Colonic mucosa (tissue), 4 donors: ENCODE data around the gene THY1. TPM values are rescaled to one million over a fixed set of nuclear protein-coding genes. Genes with fewer than 3 reads are reported as not detected.

Source experiments
- DNase-seq: peaks from one replicate; pipeline ENCODE4 v3.0.0-alpha.2; 2020
- H3K27ac ChIP-seq: fragments of 200-600 bp; one replicate; pipeline ENCODE4 v1.8.0; 2021
- H3K27me3 ChIP-seq: fragments of 200-600 bp; one replicate; pipeline ENCODE4 v1.8.0; 2021
- H3K36me3 ChIP-seq: fragments of 200-600 bp; one replicate; pipeline ENCODE4 v1.8.0; 2021
- H3K4me1 ChIP-seq: fragments of 200-600 bp; one replicate; pipeline ENCODE4 v1.8.0; 2021; ENCODE audit warnings: mild to moderate bottlenecking
- H3K4me3 ChIP-seq: fragments of 200-600 bp; one replicate; pipeline ENCODE4 v1.8.0; 2021
- H3K9ac ChIP-seq, 2 donors: one replicate each; pipeline ENCODE4 v1.7.0; 2013; ENCODE audit warnings: control low read depth in 2 of 2, low read depth in 2 of 2, low read length in 2 of 2
- H3K9me3 ChIP-seq: fragments of 200-600 bp; one replicate; pipeline ENCODE4 v1.8.0; 2021
- CTCF ChIP-seq: fragments of 200-600 bp; IDR thresholded peaks from one replicate; pipeline ENCODE4 v1.8.0; 2022; ENCODE audit warnings: antibody characterized with exemption, mild to moderate bottlenecking
- intact Hi-C: fragments of 100-400 bp; cut with DNase I; formaldehyde crosslinking; loops from one replicate; pipeline ENCODE4 v1.14.1; 2022
- total RNA-seq, 2 donors: library from RNA; stranded (reverse); fragmentation: NEBNext Ultra II Directional in 1 of 2; extraction: Animal tissue kit (Norgen Biotek cat#: 25700) in 1 of 2; gene quantifications; one replicate each; pipeline ENCODE4 v1.2.1, GENCODE V29; 2021
- donor health status: healthy.
- donor health status: DM: no; HTN: no; CAD: no.
- donor health status: DM: no; HTN: no; CAD: no.

THY1 gene
- total RNA-seq, 2 donors from 2014 or later: 6.6 to 6.9 TPM

GRCh38 chr11:119415966-119416365 lies 7.0 kb downstream of the THY1 start:
- H3K9me3 ChIP-seq: no peaks in the 10 kb centered on the region
- no peak for TF ChIP-seq CTCF
- intact Hi-C loops: no loop called here
- no peak overlapping the region for H3K27ac ChIP-seq
- H3K4me3 ChIP-seq: no peak overlapping the region
- no peak for DNase-seq
- H3K4me1 ChIP-seq: no peaks in the 10 kb centered on the region
- H3K27me3 ChIP-seq: no peaks in the 10 kb centered on the region
- H3K9ac ChIP-seq: no peak overlapping the region
- H3K36me3 ChIP-seq: no peaks in the 10 kb centered on the region

GRCh38 chr11:119415517-119415916 lies 7.5 kb downstream of the THY1 start:
- no peaks in the 10 kb centered on the region for H3K9me3 ChIP-seq
- no peak overlapping the region for H3K4me3 ChIP-seq
- no peaks in the 10 kb centered on the region for H3K36me3 ChIP-seq
- intact Hi-C loops: no loop called here
- no peaks in the 10 kb centered on the region for H3K27me3 ChIP-seq
- no peak for DNase-seq
- no peak for TF ChIP-seq CTCF
- H3K4me1 ChIP-seq: no peaks in the 10 kb centered on the region
- no peak overlapping the region for H3K9ac ChIP-seq
- H3K27ac ChIP-seq: no peak overlapping the region

- H3K27ac ChIP-seq: no peak overlapping the region
- no peak overlapping the region for H3K4me3 ChIP-seq
- no peak for DNase-seq
- intact Hi-C loops: no loop called here
- H3K4me1 ChIP-seq: no peaks in the 10 kb centered on the region
- no peak overlapping the region for H3K9ac ChIP-seq
- no peaks in the 10 kb centered on the region for H3K9me3 ChIP-seq
- H3K36me3 ChIP-seq: no peaks in the 10 kb centered on the region
- TF ChIP-seq CTCF: no peak
- H3K27me3 ChIP-seq: no peaks in the 10 kb centered on the region
Observed at GRCh38 chr11:119414734-119415133, 8.2 kb downstream of the THY1 start.

GRCh38 chr11:119414321-119414720 lies 8.7 kb downstream of the THY1 start:
- intact Hi-C loops: no loop called here
- H3K9ac ChIP-seq: no peak overlapping the region
- H3K27ac ChIP-seq: no peak overlapping the region
- no peaks in the 10 kb centered on the region for H3K27me3 ChIP-seq
- TF ChIP-seq CTCF: no peak
- no peak overlapping the region for H3K4me3 ChIP-seq
- no peaks in the 10 kb centered on the region for H3K36me3 ChIP-seq
- no peaks in the 10 kb centered on the region for H3K4me1 ChIP-seq
- no peak for DNase-seq
- no peaks in the 10 kb centered on the region for H3K9me3 ChIP-seq

GRCh38 chr11:119412072-119412471 lies 10.9 kb downstream of the THY1 start:
- Histone ChIP-seq H3K4me1 (no peaks in the 10 kb centered on the region), H3K9ac (no peak overlapping the region), H3K27ac (no peak overlapping the region), H3K36me3 (no peaks in the 10 kb centered on the region), H3K4me3 (no peak overlapping the region), H3K9me3 (no peaks in the 10 kb centered on the region), H3K27me3 (no peaks in the 10 kb centered on the region)
- DNase-seq: no peak
- intact Hi-C loops: no loop called here
- no peak for TF ChIP-seq CTCF

- DNase-seq: no peak
- H3K27me3 ChIP-seq: no peaks in the 10 kb centered on the region
- no peak overlapping the region for H3K9ac ChIP-seq
- intact Hi-C loops: no loop called here
- no peak overlapping the region for H3K27ac ChIP-seq
- H3K36me3 ChIP-seq: no peaks in the 10 kb centered on the region
- no peaks in the 10 kb centered on the region for H3K9me3 ChIP-seq
- no peaks in the 10 kb centered on the region for H3K4me1 ChIP-seq
- H3K4me3 ChIP-seq: no peak overlapping the region
- TF ChIP-seq CTCF: no peak
Observed at GRCh38 chr11:119410501-119410900, 12.5 kb downstream of the THY1 start.
